ENCODE results near the gene TRIO.

DNA sequence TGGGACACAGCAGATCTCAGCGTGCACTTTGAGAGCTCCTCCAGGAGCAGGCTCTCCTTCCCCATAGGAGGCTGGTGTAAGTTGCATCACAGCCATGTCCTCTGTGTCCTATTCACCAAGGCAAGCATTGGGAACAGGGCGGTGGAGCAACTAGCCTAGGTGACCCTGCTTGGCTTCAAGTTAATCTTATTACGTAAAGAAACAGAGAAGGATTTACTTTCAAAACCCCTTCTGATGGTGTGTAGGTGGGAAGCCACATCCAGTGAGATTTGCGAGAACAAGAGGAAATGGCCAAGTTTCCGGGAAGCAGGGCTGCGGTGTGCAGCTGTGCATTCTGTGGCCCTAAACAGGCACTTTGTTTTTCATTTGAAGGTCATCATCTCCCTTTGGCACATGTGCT lies 80.2 kb downstream of the TRIO start:
- TF ChIP-seq, protein P1, sequence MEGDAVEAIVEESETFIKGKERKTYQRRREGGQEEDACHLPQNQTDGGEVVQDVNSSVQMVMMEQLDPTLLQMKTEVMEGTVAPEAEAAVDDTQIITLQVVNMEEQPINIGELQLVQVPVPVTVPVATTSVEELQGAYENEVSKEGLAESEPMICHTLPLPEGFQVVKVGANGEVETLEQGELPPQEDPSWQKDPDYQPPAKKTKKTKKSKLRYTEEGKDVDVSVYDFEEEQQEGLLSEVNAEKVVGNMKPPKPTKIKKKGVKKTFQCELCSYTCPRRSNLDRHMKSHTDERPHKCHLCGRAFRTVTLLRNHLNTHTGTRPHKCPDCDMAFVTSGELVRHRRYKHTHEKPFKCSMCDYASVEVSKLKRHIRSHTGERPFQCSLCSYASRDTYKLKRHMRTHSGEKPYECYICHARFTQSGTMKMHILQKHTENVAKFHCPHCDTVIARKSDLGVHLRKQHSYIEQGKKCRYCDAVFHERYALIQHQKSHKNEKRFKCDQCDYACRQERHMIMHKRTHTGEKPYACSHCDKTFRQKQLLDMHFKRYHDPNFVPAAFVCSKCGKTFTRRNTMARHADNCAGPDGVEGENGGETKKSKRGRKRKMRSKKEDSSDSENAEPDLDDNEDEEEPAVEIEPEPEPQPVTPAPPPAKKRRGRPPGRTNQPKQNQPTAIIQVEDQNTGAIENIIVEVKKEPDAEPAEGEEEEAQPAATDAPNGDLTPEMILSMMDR (IDR thresholded peaks at IDR 0.05), result no peak
- no peak for TF ChIP-seq POLR2A (IDR thresholded peaks at IDR 0.05)
